ENCODE measurements around the gene SAP30BP.

- no peak for TF ChIP-seq CTCF (IDR thresholded peaks at IDR 0.05; ENCODE audit: insufficient read depth, low read length, poor library complexity, severe bottlenecking)
- TF ChIP-seq EZH2phosphoT487 (conservative IDR thresholded peaks at IDR 0.05; ENCODE audit: low read length), result no peak
Observed at GRCh38 chr17:75703191-75703590, 36.1 kb downstream of the SAP30BP start.

Measured in SU-DHL-6 (cell line).